GM23248 (cell line): ENCODE results near the gene FASLG. TPM values are rescaled to one million over a fixed set of nuclear protein-coding genes. Genes with fewer than 3 reads are reported as not detected.

Source experiments
- DNase-seq: peaks from one replicate; pipeline ENCODE4 v3.0.0-alpha.2; 2015
- H2AFZ ChIP-seq: fragments of 200-600 bp; sonication (generic); 2 replicates; pipeline ENCODE4 v1.6.1; 2016; ENCODE audit warnings: antibody characterized with exemption
- H3F3A ChIP-seq: fragments of 200-600 bp; sonication (generic); 2 replicates; pipeline ENCODE4 v1.6.1; 2016; ENCODE audit warnings: mild to moderate bottlenecking, antibody characterized with exemption, mixed run types; ENCODE audit not compliant: insufficient read depth
- H3K27ac ChIP-seq: fragments of 200-600 bp; sonication (generic); 2 replicates; pipeline ENCODE4 v1.5.1; 2016; ENCODE audit warnings: mild to moderate bottlenecking
- H3K27me3 ChIP-seq: fragments of 200-600 bp; sonication (generic); replicated peaks from 2 replicates; pipeline ENCODE4 v1.6.1; 2016; ENCODE audit warnings: mild to moderate bottlenecking; ENCODE audit not compliant: insufficient read depth
- H3K36me3 ChIP-seq: fragments of 200-600 bp; sonication (generic); 2 replicates; pipeline ENCODE4 v1.6.1; 2016; ENCODE audit warnings: low read depth, mild to moderate bottlenecking
- H3K4me1 ChIP-seq: fragments of 200-600 bp; sonication (generic); 2 replicates; pipeline ENCODE4 v1.6.1; 2016; ENCODE audit warnings: mild to moderate bottlenecking; ENCODE audit not compliant: insufficient read depth
- H3K4me2 ChIP-seq: fragments of 200-600 bp; sonication (generic); one replicate; pipeline ENCODE4 v1.6.1; 2016; ENCODE audit warnings: mild to moderate bottlenecking; ENCODE audit not compliant: unreplicated experiment
- H3K4me3 ChIP-seq: fragments of 200-600 bp; sonication (generic); 2 replicates; pipeline ENCODE4 v1.5.1; 2016; ENCODE audit warnings: mild to moderate bottlenecking
- H3K79me2 ChIP-seq: fragments of 200-600 bp; sonication (generic); 2 replicates; pipeline ENCODE4 v1.6.1; 2016; ENCODE audit warnings: mild to moderate bottlenecking; ENCODE audit not compliant: insufficient read depth
- H3K9ac ChIP-seq: fragments of 200-600 bp; sonication (generic); 2 replicates; pipeline ENCODE4 v1.6.1; 2016; ENCODE audit warnings: mild to moderate bottlenecking
- H3K9me2 ChIP-seq: fragments of 200-600 bp; sonication (generic); 2 replicates; pipeline ENCODE4 v1.6.1; 2016; ENCODE audit warnings: mixed run types, mild to moderate bottlenecking, moderate library complexity; ENCODE audit not compliant: insufficient read depth
- H3K9me3 ChIP-seq: fragments of 200-600 bp; sonication (generic); one replicate; pipeline ENCODE4 v1.6.1; 2017; ENCODE audit warnings: low read depth
- H4K20me1 ChIP-seq: fragments of 200-600 bp; sonication (generic); 2 replicates; pipeline ENCODE4 v1.6.0; 2016; ENCODE audit not compliant: insufficient read depth
- EZH2 ChIP-seq: fragments of 200-600 bp; sonication (generic); IDR thresholded peaks from 2 replicates; pipeline ENCODE4 v1.6.1; 2018; ENCODE audit warnings: antibody characterized with exemption, mild to moderate bottlenecking; ENCODE audit not compliant: insufficient read depth, poor library complexity, severe bottlenecking
- EZH2phosphoT487 ChIP-seq: fragments of 200-600 bp; sonication (generic); IDR thresholded peaks from 2 replicates; pipeline ENCODE4 v1.6.1; 2018; ENCODE audit warnings: antibody characterized with exemption, moderate library complexity, mild to moderate bottlenecking, low read depth; ENCODE audit not compliant: insufficient read depth
- WGBS, 2 experiments: methylation state at CpG; one replicate each; pipeline ENCODE4 v1.1.6; 2015 to 2017; ENCODE audit warnings: low lambda C conversion rate in 2 of 2, low coverage in 1 of 2; ENCODE audit errors: missing lambda C conversion rate in 2 of 2; 5-methylcytosine and 5-hydroxymethylcytosine counted together
- in situ Hi-C: fragments of 300-500 bp; cut with MboI; formaldehyde crosslinking; loops from 2 replicates; pipeline ENCODE4 v1.15.0; 2020
- polyA plus RNA-seq: library from polyadenylated mRNA; unstranded; fragments of >200 nt; fragmentation: Nextera tagmentation; extraction: Ambion mirVana; gene quantifications from 2 replicates; pipeline ENCODE4 v1.2.1, GENCODE V29; 2016
- total RNA-seq: library from RNA; depleted of rRNA; stranded (reverse); fragments of >200 nt; shearing (Covaris generic); gene quantifications from 2 replicates; pipeline ENCODE4 v1.2.3, GENCODE V29; 2014

FASLG gene
- total and polyA plus RNA-seq, 2 experiments from 2014 or later, result not detected

- no peak overlapping the region for H3K27ac ChIP-seq
- H3K4me3 ChIP-seq, result no peak overlapping the region
- H3K4me2 ChIP-seq, result no peak overlapping the region
- no peaks in the 10 kb centered on the region for H3K27me3 ChIP-seq
- in situ Hi-C loops, result no loop called here
- no peaks in the 10 kb centered on the region for H3K9me3 ChIP-seq
- H3K79me2 ChIP-seq, result no peaks in the 10 kb centered on the region
- H3K9me2 ChIP-seq, result no peaks in the 10 kb centered on the region
- no peak overlapping the region for H2AFZ ChIP-seq
- H3F3A ChIP-seq, result peaks cover 12% of the 10 kb centered on the region
- no peak overlapping the region for H3K9ac ChIP-seq
- no peak for DNase-seq
- H3K36me3 ChIP-seq, result no peaks in the 10 kb centered on the region
- TF ChIP-seq EZH2 (no peak), EZH2phosphoT487 (no peak)
- WGBS, 2 experiments, result 77 to 83% methylated on average over 3 of the region's 3 CpGs
- H3K4me1 ChIP-seq, result peaks cover 18% of the 10 kb centered on the region
- H4K20me1 ChIP-seq, result no peaks in the 10 kb centered on the region
Measured at GRCh38 chr1:172626845-172627244, 32.1 kb upstream of the FASLG start.

GRCh38 chr1:172627702-172628101, 31.2 kb upstream of the FASLG start:
- 82 to 84% methylated on average over 3 of the region's 3 CpGs for whole genome bisulfite sequencing, 2 experiments
- H3K4me2 ChIP-seq, result no peak overlapping the region

DNA sequence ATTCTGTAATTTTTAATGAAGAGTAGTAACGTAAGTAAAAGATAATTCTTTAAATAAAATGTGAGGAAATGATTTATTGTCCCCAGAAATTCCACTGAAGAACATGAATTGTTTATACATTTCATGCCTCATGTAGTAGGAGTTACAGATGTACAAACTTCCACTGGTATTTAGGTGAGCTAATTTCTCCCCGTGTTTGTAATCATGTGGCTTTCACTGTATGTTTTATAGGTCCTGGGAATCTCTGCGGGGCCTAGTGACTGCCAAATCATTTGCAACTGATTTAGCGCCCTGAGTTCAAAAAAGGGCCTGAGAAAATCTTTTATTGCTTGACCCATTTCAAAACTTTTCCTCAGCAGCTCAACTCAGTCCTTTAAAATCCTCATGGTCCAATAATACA, 30.5 kb upstream of the FASLG start:
- 67 to 83% methylated on average over 4 of the region's 4 CpGs for WGBS, 2 experiments
- H3K4me1 ChIP-seq, result peaks cover 18% of the 10 kb centered on the region
- DNase-seq, result no peak
- H3K9ac ChIP-seq, result no peak overlapping the region
- H3K9me2 ChIP-seq, result no peaks in the 10 kb centered on the region
- no peak overlapping the region for H3K4me3 ChIP-seq
- H3K36me3 ChIP-seq, result no peaks in the 10 kb centered on the region
- no peak for TF ChIP-seq EZH2phosphoT487
- TF ChIP-seq EZH2, result no peak
- peaks cover 12% of the 10 kb centered on the region for H3F3A ChIP-seq
- in situ Hi-C loops, result no loop called here
- H4K20me1 ChIP-seq, result no peaks in the 10 kb centered on the region
- H3K27me3 ChIP-seq, result no peaks in the 10 kb centered on the region
- H2AFZ ChIP-seq, result no peak overlapping the region
- no peak overlapping the region for H3K4me2 ChIP-seq
- no peaks in the 10 kb centered on the region for H3K79me2 ChIP-seq
- no peaks in the 10 kb centered on the region for H3K9me3 ChIP-seq
- H3K27ac ChIP-seq, result no peak overlapping the region

More at GRCh38 chr1:172627702-172628101, 31.2 kb upstream of the FASLG start:
- H3K79me2 ChIP-seq, result no peaks in the 10 kb centered on the region
- no peak overlapping the region for H3K4me3 ChIP-seq
- H3F3A ChIP-seq, result peaks cover 12% of the 10 kb centered on the region
- no peak overlapping the region for H3K27ac ChIP-seq
- no peaks in the 10 kb centered on the region for H3K36me3 ChIP-seq
- H3K27me3 ChIP-seq, result no peaks in the 10 kb centered on the region
- no peaks in the 10 kb centered on the region for H3K9me3 ChIP-seq
- peaks cover 18% of the 10 kb centered on the region for H3K4me1 ChIP-seq
- no peak for TF ChIP-seq EZH2phosphoT487
- no peak for TF ChIP-seq EZH2
- H3K9me2 ChIP-seq, result no peaks in the 10 kb centered on the region
- in situ Hi-C loops, result no loop called here
- no peaks in the 10 kb centered on the region for H4K20me1 ChIP-seq
- no peak overlapping the region for H3K9ac ChIP-seq
- no peak overlapping the region for H2AFZ ChIP-seq
- DNase-seq, result no peak

DNA sequence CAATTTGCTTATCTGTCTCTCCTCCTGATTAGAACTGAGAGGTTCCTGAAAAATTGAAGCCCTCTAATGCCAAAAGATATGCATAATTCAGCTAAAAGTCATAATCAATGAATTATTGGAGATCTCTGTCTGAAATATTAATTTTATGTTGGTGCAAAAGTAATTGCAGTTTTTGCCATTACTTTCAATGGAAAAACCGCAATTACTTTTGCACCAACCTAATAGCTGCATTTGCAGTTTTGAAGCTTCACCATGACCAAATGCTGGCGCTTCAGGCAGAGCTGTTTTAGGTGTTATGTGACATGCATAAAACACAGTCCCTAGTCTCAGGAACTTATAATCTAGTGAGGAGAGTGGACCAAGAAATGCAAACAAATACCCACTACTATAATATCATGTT, 29.7 kb upstream of the FASLG start:
- in situ Hi-C loops, result no loop called here
- H2AFZ ChIP-seq, result no peak overlapping the region

DNA sequence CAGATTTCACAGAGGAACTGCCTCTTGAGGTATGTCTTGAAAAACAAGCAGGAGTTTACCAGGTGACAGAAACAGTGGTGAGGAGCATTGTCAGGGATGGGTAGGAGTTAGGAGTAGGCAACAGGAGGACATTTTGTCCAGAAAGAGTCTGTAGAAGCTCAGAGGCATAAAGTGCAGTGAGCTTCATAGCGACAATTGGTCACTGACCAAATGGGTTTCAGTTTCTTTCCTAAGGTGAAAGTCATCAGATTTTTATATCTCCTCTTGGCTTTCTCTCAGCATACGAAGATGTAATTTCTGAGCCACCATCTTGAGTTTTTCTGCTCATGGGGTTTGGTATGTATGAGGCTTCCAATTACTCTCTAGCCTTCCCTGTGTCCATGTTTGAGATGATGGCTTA, 29.3 kb upstream of the FASLG start:
- H3K4me3 ChIP-seq, result no peak overlapping the region
- H3K4me2 ChIP-seq, result peak overlapping the region; percentile 21
- H3K27ac ChIP-seq, result no peak overlapping the region
- H3K9ac ChIP-seq, result no peak overlapping the region
- H3K4me1 ChIP-seq, result peaks cover 18% of the 10 kb centered on the region
- in situ Hi-C loops, result no loop called here
- H3F3A ChIP-seq, result peaks cover 12% of the 10 kb centered on the region
- no peaks in the 10 kb centered on the region for H3K9me2 ChIP-seq
- TF ChIP-seq EZH2, result no peak
- TF ChIP-seq EZH2phosphoT487, result no peak
- H3K36me3 ChIP-seq, result no peaks in the 10 kb centered on the region
- WGBS, 2 experiments, result 86 to 96% methylated on average over 2 of the region's 2 CpGs
- DNase-seq, result no peak
- H3K79me2 ChIP-seq, result no peaks in the 10 kb centered on the region
- H4K20me1 ChIP-seq, result no peaks in the 10 kb centered on the region
- no peaks in the 10 kb centered on the region for H3K9me3 ChIP-seq
- H2AFZ ChIP-seq, result peak overlapping the region; percentile 63
- no peaks in the 10 kb centered on the region for H3K27me3 ChIP-seq

More for the DNA sequence above, 29.7 kb upstream of the FASLG start:
- H3K79me2 ChIP-seq, result no peaks in the 10 kb centered on the region
- H3K4me3 ChIP-seq, result no peak overlapping the region
- DNase-seq, result no peak
- H3K4me1 ChIP-seq, result peaks cover 18% of the 10 kb centered on the region
- H3K27me3 ChIP-seq, result no peaks in the 10 kb centered on the region
- H3K9ac ChIP-seq, result no peak overlapping the region
- no peaks in the 10 kb centered on the region for H3K9me2 ChIP-seq
- WGBS, 2 experiments, result 69 to 75% methylated on average over 2 of the region's 2 CpGs
- H3K4me2 ChIP-seq, result no peak overlapping the region
- H3K36me3 ChIP-seq, result no peaks in the 10 kb centered on the region
- no peaks in the 10 kb centered on the region for H3K9me3 ChIP-seq
- H3F3A ChIP-seq, result peaks cover 12% of the 10 kb centered on the region
- H4K20me1 ChIP-seq, result no peaks in the 10 kb centered on the region
- no peak overlapping the region for H3K27ac ChIP-seq
- TF ChIP-seq EZH2 (no peak), EZH2phosphoT487 (no peak)
